ENCODE results near the gene KLK8. TPM values are rescaled to one million over a fixed set of nuclear protein-coding genes. Genes with fewer than 3 reads are reported as not detected.

The KLK8 gene
- total RNA-seq, 1 experiment from 2014 or later = 0.71 TPM

- BruUV-seq (replicated peaks) = no TSS peak
- peaks cover 78% of the 10 kb centered on the region for H3K27me3 Mint-ChIP-seq (ENCODE audit: unreplicated experiment)
- intact Hi-C loops (cut with micrococcal nuclease; ENCODE audit: unreplicated experiment) = no loop called here
- peaks cover 15% of the 10 kb centered on the region for H3K36me3 Mint-ChIP-seq (ENCODE audit: insufficient read depth, unreplicated experiment)
- CTCF ChIA-PET = interaction anchor here (0.7 kb wide), 1 partner anchor 12 kb away, joined by 5 read pairs; no protein-coding TSS in a partner anchor
- no peaks in the 10 kb centered on the region for H3K9me3 Mint-ChIP-seq (ENCODE audit: low read depth, unreplicated experiment)
- no peak for DNase-seq
- H3K4me1 Mint-ChIP-seq (ENCODE audit: low read depth, unreplicated experiment) = peaks cover 30% of the 10 kb centered on the region
- no peak overlapping the region for H3K27ac Mint-ChIP-seq (ENCODE audit: unreplicated experiment)
- no peak for TF ChIP-seq CTCF (IDR thresholded peaks at IDR 0.05; ENCODE audit: unreplicated experiment)
- no peak overlapping the region for H3K4me3 Mint-ChIP-seq (ENCODE audit: low read depth, unreplicated experiment)
Observed at GRCh38 chr19:51007488-51007887, 6.1 kb upstream of the KLK8 start.

- no peak overlapping the region for H3K27ac Mint-ChIP-seq (ENCODE audit: unreplicated experiment)
- peaks cover 41% of the 10 kb centered on the region for H3K4me1 Mint-ChIP-seq (ENCODE audit: low read depth, unreplicated experiment)
- H3K9me3 Mint-ChIP-seq (ENCODE audit: low read depth, unreplicated experiment) = no peaks in the 10 kb centered on the region
- DNase-seq = no peak
- H3K36me3 Mint-ChIP-seq (ENCODE audit: insufficient read depth, unreplicated experiment) = peaks cover 22% of the 10 kb centered on the region
- no TSS peak for BruUV-seq (replicated peaks)
- H3K27me3 Mint-ChIP-seq (ENCODE audit: unreplicated experiment) = peaks cover 83% of the 10 kb centered on the region
- no peak overlapping the region for H3K4me3 Mint-ChIP-seq (ENCODE audit: low read depth, unreplicated experiment)
- intact Hi-C loops (cut with micrococcal nuclease; ENCODE audit: unreplicated experiment) = no loop called here
- CTCF ChIA-PET = interaction anchor here (0.6 kb wide), 1 partner anchor 12 kb away, joined by 4 read pairs; no protein-coding TSS in a partner anchor
- TF ChIP-seq CTCF (IDR thresholded peaks at IDR 0.05; ENCODE audit: unreplicated experiment) = no peak
Observed at GRCh38 chr19:51006406-51006805, 5.0 kb upstream of the KLK8 start.

- peaks cover 74% of the 10 kb centered on the region for H3K27me3 Mint-ChIP-seq (ENCODE audit: unreplicated experiment)
- H3K9me3 Mint-ChIP-seq (ENCODE audit: low read depth, unreplicated experiment) = no peaks in the 10 kb centered on the region
- DNase-seq = no peak
- CTCF ChIA-PET = no interaction called here
- TF ChIP-seq CTCF (IDR thresholded peaks at IDR 0.05; ENCODE audit: unreplicated experiment) = no peak
- no peak overlapping the region for H3K4me3 Mint-ChIP-seq (ENCODE audit: low read depth, unreplicated experiment)
- intact Hi-C loops (cut with micrococcal nuclease; ENCODE audit: unreplicated experiment) = no loop called here
- peaks cover 22% of the 10 kb centered on the region for H3K36me3 Mint-ChIP-seq (ENCODE audit: insufficient read depth, unreplicated experiment)
- BruUV-seq (replicated peaks) = no TSS peak
- H3K27ac Mint-ChIP-seq (ENCODE audit: unreplicated experiment) = no peak overlapping the region
- peaks cover 42% of the 10 kb centered on the region for H3K4me1 Mint-ChIP-seq (ENCODE audit: low read depth, unreplicated experiment)
Observed at GRCh38 chr19:51005248-51005647, 3.8 kb upstream of the KLK8 start.

- peaks cover 22% of the 10 kb centered on the region for H3K36me3 Mint-ChIP-seq (ENCODE audit: insufficient read depth, unreplicated experiment)
- no peaks in the 10 kb centered on the region for H3K9me3 Mint-ChIP-seq (ENCODE audit: low read depth, unreplicated experiment)
- TF ChIP-seq CTCF (IDR thresholded peaks at IDR 0.05; ENCODE audit: unreplicated experiment) = no peak
- no peak for DNase-seq
- peak overlapping the region; percentile 74 for H3K4me3 Mint-ChIP-seq (ENCODE audit: low read depth, unreplicated experiment)
- peaks cover 57% of the 10 kb centered on the region for H3K27me3 Mint-ChIP-seq (ENCODE audit: unreplicated experiment)
- intact Hi-C loops (cut with micrococcal nuclease; ENCODE audit: unreplicated experiment) = no loop called here
- H3K4me1 Mint-ChIP-seq (ENCODE audit: low read depth, unreplicated experiment) = peaks cover 39% of the 10 kb centered on the region
- H3K27ac Mint-ChIP-seq (ENCODE audit: unreplicated experiment) = peak overlapping the region; percentile 80
- CTCF ChIA-PET = no interaction called here
- BruUV-seq (replicated peaks) = no TSS peak
Observed at GRCh38 chr19:51003316-51003715, 1.9 kb upstream of the KLK8 start.

Measured in Calu3 (cell line).